ENCODE measurements around the gene ATP13A1. TPM values are rescaled to one million over a fixed set of nuclear protein-coding genes. Genes with fewer than 3 reads are reported as not detected.
A peak's percentile ranks its signal among the peaks of the same experiment; 100 is the strongest.

The ATP13A1 gene
- total RNA-seq, 2 experiments from 2014 or later, result 48.7 to 55.1 TPM

DNA sequence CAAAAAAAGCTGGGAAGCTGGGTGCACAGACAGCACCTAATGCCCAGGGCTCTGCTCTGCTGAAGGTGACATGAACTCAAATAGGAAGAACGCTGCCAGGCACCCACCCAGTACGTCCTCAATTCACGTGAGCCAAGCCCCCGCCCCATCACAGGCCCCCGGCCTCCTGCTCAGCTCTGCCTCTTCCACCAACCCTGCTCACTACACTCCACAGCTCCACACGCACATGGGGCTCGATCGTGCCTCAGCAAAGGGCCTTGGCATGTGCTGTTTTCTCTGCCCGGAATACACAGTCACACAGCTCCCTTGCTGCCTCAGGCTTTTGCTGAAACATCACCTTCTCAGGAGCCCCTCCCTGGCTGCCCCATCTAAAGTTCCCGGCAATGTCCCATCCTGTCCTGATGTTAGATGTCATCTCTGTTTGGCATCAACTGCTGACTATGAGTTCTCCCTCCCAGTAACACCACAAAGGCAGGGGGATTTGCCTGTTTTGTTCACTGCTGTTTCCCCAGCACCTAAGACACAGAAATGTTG is 2.3 kb downstream of the ATP13A1 start:
- peaks cover 35% of the 10 kb centered on the region for H3K36me3 Mint-ChIP-seq (ENCODE audit: low read depth)
- H3K9me3 Mint-ChIP-seq, result no peaks in the 10 kb centered on the region
- peak overlapping the region; percentile 86 for H3K4me3 Mint-ChIP-seq
- peaks cover 20% of the 10 kb centered on the region for H3K4me1 Mint-ChIP-seq (ENCODE audit: low read depth)
- no peaks in the 10 kb centered on the region for H3K27me3 Mint-ChIP-seq (ENCODE audit: low read depth)
- DNase-seq, result no peak
- CTCF ChIA-PET, result interaction anchor here (1.4 to 1.8 kb wide), 3 partner anchors 17 to 131 kb away, joined by 5 read pairs; partner anchors contain the start of gene GMIP
- intact Hi-C loops (cut with micrococcal nuclease), result loop anchor here (5.0 to 10.0 kb wide), 2 partner anchors 274 to 374 kb away; partner anchors contain the start of gene ZNF682
- peak overlapping the region; percentile 88 for H3K27ac Mint-ChIP-seq

DNA sequence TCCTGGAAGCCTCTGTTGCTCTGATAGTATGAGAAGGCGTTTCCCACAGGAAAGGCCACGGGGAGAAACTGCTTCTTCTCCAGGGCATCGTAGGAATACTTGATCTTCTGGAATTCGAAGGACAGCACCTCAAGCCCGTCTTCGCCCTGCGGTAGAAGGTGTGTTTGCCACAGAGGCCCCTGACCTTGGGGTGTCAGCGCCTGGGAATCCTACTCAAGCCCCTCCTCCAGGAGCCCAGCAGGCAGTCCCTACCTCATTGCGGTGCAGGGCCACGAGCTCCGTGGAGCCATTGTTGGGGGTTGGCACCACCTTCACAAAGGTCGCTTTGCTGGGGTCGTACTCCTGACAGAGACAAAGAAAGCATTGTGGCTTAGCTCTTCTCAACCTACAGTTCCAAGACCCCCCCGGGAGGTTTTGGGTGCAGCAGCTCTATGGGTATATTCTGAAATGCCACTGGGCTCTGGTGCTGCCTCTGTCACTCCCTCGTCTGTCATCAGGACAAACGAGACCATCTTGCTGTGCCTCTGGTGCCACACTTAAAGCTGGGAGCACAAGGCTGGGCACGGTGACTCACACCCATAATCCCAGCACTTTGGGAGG is 3.7 kb downstream of the ATP13A1 start:
- CTCF ChIA-PET, result no interaction called here
- H3K9me3 Mint-ChIP-seq, result no peaks in the 10 kb centered on the region
- no peak overlapping the region for H3K27ac Mint-ChIP-seq
- intact Hi-C loops (cut with micrococcal nuclease), result loop anchor here (5.0 to 10.0 kb wide), 2 partner anchors 272 to 375 kb away; partner anchors contain the start of gene ZNF682
- H3K4me1 Mint-ChIP-seq (ENCODE audit: low read depth), result peaks cover 20% of the 10 kb centered on the region
- H3K27me3 Mint-ChIP-seq (ENCODE audit: low read depth), result no peaks in the 10 kb centered on the region
- DNase-seq, result no peak
- no peak overlapping the region for H3K4me3 Mint-ChIP-seq
- H3K36me3 Mint-ChIP-seq (ENCODE audit: low read depth), result peaks cover 44% of the 10 kb centered on the region

DNA sequence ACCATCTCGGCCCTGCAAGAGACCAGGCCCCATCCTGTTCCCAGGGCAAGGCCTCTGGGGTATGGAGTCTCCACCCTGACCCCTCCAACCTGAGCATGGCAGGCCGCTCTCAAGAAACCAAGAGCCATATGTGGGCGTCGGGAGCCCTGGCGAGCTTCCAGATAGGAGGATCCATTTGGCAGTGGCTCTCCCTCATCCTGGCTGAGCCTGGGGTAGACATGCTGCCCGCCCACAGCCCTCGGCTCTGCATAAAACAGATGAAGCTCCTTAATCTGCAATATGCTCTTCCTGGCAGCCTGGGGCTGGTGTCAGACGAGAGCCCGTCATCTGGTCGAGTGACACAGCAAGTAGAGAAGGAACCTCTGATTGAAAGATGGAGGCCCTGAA is 6.1 kb downstream of the ATP13A1 start:
- CTCF ChIA-PET, result interaction anchor here (0.9 kb wide), 1 partner anchor 13 kb away, joined by 3 read pairs; no protein-coding TSS in a partner anchor
- no peaks in the 10 kb centered on the region for H3K9me3 Mint-ChIP-seq
- intact Hi-C loops (cut with micrococcal nuclease), result no loop called here

DNA sequence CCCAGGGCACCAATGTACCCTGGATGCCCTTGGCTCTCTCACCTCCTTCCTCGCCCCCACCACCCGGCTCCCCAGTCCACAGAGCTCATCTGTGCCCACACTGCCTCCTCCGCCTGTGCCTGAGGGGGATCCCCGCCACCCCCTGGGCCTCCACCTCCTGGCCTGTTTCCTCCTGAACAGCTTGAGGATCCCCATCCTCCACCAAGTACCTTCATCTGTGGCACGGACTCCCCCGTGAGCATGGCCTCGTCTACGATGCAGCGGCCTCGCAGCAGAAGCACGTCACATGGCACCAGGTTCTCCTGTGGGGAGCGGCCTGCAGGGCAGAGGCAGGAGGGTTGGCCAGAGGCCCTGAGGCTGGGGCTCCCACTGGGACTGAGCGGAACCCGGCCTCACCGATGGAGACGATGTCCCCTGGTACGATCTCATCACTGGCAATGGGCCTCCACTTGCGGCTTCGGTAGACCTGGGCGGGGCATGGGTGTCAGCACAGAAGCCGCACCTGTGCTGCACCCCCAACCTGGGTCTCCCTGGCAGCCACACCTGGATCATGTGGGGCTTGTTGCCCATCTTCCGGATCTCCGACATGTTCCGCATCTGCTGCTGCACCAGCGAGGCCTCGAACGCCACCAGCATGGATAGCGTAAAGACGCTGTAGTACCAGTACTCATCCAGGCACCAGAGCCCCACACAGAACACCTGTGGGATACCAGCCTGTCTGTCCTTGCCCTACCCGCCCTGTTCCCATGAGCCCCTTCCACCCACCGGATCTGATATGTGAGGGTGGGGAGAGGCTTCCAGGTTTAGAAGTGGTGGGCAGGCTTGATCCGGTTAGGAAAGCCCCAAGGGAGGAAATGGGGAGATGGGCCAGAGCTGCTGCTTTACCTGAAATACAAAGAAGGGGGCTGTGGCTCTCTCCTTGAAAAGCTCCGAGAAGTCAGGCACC is 6.8 kb downstream of the ATP13A1 start:
- intact Hi-C loops (cut with micrococcal nuclease), result no loop called here
- Mint-ChIP-seq H3K36me3 (ENCODE audit: low read depth) (peaks cover 52% of the 10 kb centered on the region), H3K27ac (no peak overlapping the region), H3K4me1 (ENCODE audit: low read depth) (peaks cover 8% of the 10 kb centered on the region), H3K27me3 (ENCODE audit: low read depth) (no peaks in the 10 kb centered on the region), H3K9me3 (no peaks in the 10 kb centered on the region), H3K4me3 (no peak overlapping the region)
- CTCF ChIA-PET, result interaction anchor here (0.9 kb wide), 1 partner anchor 13 kb away, joined by 3 read pairs; no protein-coding TSS in a partner anchor
- DNase-seq, result no peak

More for the DNA sequence above, 6.1 kb downstream of the ATP13A1 start:
- no peak overlapping the region for H3K4me3 Mint-ChIP-seq
- no peak for DNase-seq
- H3K36me3 Mint-ChIP-seq (ENCODE audit: low read depth), result peaks cover 54% of the 10 kb centered on the region
- H3K27me3 Mint-ChIP-seq (ENCODE audit: low read depth), result no peaks in the 10 kb centered on the region
- H3K4me1 Mint-ChIP-seq (ENCODE audit: low read depth), result peaks cover 15% of the 10 kb centered on the region
- H3K27ac Mint-ChIP-seq, result no peak overlapping the region

DNA sequence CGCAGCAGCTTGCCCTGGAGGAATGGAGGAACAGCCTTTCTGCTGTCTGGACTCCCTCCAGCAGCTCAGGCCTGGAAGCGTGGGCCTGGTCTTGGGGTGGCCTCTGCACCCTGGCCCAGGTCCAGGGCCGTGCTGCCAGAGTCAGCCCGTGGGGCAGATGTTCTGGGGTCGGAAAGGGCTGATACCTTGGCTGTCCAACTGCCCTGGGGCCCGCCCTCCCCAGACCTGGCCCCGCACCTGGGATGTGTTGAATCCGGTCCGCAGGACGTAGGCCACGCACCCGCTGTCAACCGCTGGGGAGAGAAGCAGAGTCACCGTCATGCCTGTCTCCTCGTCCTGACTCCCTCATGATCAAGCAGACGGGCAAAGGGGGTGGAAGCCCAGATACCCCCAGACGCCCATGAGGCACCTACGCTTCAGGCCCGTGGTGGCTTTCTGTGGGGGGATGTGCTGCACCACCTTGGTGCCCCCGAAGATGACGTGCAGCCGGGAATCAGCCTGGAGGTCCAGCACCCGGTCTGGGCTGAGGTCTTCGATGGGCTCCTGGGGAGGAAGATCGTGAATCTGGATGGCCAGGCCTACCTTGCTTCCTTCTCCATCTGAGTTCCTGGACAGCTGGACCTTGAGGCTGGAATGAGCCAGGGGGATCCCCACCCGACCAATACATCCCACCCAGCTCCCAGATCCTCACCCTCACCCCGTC is 7.7 kb downstream of the ATP13A1 start:
- peaks cover 44% of the 10 kb centered on the region for H3K36me3 Mint-ChIP-seq (ENCODE audit: low read depth)
- no peak for DNase-seq
- H3K27ac Mint-ChIP-seq, result no peak overlapping the region

DNA sequence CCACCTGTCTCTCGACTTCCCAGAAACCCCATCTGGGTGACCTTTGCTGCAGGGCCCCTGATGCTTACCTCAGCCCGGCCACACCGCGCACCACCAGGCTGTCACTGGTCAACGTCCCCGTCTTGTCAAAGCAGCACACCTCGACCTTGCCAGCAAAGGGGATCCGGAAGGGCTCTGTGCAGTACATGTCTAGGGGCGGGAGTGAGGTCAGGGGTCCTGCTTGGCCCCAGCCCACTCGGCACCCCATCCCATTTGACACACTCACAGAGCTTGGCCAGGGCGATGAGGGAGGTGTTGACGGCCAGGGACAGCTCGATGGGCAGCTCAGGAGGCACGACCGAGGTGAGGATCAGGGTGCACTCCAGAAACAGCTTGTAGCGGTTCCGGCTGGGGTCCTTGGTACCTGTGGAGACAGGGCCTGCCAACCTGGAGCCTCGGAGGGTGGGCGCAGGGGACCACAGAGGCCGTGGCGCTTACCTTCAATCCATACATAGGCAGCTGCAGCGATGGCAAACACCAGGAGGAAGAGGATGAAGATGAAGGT is 8.4 kb downstream of the ATP13A1 start:
- CTCF ChIA-PET, result no interaction called here
- no peak overlapping the region for H3K27ac Mint-ChIP-seq
- H3K4me3 Mint-ChIP-seq, result no peak overlapping the region
- intact Hi-C loops (cut with micrococcal nuclease), result no loop called here
- H3K36me3 Mint-ChIP-seq (ENCODE audit: low read depth), result peaks cover 49% of the 10 kb centered on the region
- H3K9me3 Mint-ChIP-seq, result no peaks in the 10 kb centered on the region
- no peak for DNase-seq
- H3K27me3 Mint-ChIP-seq (ENCODE audit: low read depth), result no peaks in the 10 kb centered on the region
- H3K4me1 Mint-ChIP-seq (ENCODE audit: low read depth), result no peaks in the 10 kb centered on the region

More for the DNA sequence above, 7.7 kb downstream of the ATP13A1 start:
- CTCF ChIA-PET, result no interaction called here
- no peak overlapping the region for H3K4me3 Mint-ChIP-seq
- H3K27me3 Mint-ChIP-seq (ENCODE audit: low read depth), result no peaks in the 10 kb centered on the region
- H3K4me1 Mint-ChIP-seq (ENCODE audit: low read depth), result no peaks in the 10 kb centered on the region
- intact Hi-C loops (cut with micrococcal nuclease), result no loop called here
- no peaks in the 10 kb centered on the region for H3K9me3 Mint-ChIP-seq

DNA sequence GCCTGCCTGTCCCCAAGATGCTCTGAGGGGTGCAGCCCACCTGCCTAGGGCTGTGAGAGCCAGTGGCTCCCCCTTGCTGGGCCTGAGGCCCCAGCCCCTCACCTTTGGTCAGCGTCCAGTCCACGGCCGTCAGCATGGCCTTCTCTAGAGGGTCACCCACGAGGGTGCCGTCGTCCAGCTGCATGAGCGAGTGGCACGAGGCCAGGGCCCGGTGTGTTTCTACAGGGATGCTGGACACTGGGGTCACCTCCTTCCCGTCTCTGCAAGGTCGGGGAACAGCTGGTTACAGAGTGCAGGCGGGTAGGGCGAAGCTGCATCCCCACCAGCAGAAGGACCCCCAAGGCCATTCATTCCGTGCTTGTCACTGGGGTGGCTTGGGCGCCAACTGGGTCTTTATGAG is 9.0 kb downstream of the ATP13A1 start:
- Mint-ChIP-seq H3K27ac (no peak overlapping the region), H3K36me3 (ENCODE audit: low read depth) (peaks cover 50% of the 10 kb centered on the region), H3K4me3 (no peak overlapping the region), H3K4me1 (ENCODE audit: low read depth) (no peaks in the 10 kb centered on the region), H3K27me3 (ENCODE audit: low read depth) (no peaks in the 10 kb centered on the region), H3K9me3 (no peaks in the 10 kb centered on the region)
- no peak for DNase-seq
- intact Hi-C loops (cut with micrococcal nuclease), result no loop called here
- CTCF ChIA-PET, result no interaction called here

DNA sequence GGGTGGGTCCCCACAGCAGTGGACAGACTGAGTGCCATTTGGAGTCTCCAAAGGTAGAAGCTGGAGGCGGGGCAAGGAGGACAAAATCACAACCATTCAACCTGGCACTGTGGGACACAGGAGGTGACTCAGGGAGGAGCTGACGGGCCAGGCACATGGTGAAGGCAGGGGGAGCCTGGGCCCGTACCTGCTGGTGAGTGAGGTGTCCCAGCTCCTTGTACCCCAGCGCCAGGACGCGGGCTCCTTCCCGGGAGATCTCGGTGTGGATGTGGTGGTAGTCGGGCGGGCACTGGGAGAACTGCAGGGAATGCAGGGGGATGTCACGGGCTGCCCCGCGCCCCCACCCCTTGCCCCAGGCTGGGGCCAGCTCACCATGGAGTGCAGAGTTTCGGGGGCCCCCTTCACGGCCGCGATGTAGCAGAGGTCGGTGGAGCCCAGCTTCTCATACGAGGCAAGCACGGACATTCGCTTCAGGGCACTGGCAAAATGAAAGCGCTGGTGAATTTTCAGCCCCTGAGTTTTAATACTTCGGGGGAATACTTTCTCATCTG is 9.8 kb downstream of the ATP13A1 start:
- H3K9me3 Mint-ChIP-seq, result no peaks in the 10 kb centered on the region
- CTCF ChIA-PET, result interaction anchor here (0.6 to 1.7 kb wide), 2 partner anchors 10 to 48 kb away, joined by 3 to 7 read pairs; partner anchors contain the start of gene GMIP
- no peak for DNase-seq
- H3K27ac Mint-ChIP-seq, result no peak overlapping the region
- intact Hi-C loops (cut with micrococcal nuclease), result no loop called here
- H3K36me3 Mint-ChIP-seq (ENCODE audit: low read depth), result peaks cover 51% of the 10 kb centered on the region
- no peaks in the 10 kb centered on the region for H3K4me1 Mint-ChIP-seq (ENCODE audit: low read depth)
- no peaks in the 10 kb centered on the region for H3K27me3 Mint-ChIP-seq (ENCODE audit: low read depth)
- H3K4me3 Mint-ChIP-seq, result no peak overlapping the region

DNA sequence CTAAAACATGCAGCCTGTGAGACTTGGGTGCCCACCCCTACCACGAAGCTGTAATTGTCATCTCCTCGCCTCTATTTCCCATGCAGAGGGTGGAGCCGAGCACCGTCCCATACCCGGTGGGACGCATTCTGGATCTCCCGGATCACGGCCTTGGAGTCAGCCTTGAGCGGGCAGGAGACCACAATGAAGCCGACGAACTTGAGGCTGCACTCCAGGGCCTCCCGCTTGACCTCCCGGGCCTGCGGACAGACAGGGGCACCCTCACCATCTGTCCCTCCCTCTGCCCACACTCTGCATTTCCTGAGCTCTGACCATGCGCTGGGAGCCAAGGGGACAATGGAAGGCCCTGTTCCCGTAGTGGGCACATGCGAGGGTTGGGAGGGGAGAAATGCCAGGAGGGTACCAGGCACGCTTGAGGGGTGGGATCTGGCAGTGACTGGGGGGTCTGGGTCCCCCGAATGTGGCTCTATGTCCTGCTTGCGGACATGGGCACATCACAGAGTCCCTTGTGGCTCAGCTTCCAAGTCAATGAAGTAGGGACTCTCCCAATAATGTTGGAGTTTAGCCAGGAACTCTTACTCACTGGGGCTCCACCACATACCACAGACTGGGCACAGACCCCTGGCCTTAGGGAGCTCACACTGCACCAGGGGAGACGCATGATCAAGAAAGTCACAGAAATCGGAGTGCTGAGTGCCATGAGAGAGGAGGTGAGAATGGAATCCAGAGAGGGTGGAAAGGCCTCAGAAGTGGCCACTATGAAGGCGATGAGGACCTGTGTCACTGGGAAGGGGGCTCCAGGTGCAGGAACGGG is 10.8 kb downstream of the ATP13A1 start:
- Mint-ChIP-seq H3K4me3 (no peak overlapping the region), H3K4me1 (ENCODE audit: low read depth) (no peaks in the 10 kb centered on the region), H3K27ac (no peak overlapping the region), H3K27me3 (ENCODE audit: low read depth) (no peaks in the 10 kb centered on the region), H3K9me3 (no peaks in the 10 kb centered on the region), H3K36me3 (ENCODE audit: low read depth) (peaks cover 49% of the 10 kb centered on the region)
- no peak for DNase-seq
- CTCF ChIA-PET, result interaction anchor here (1.7 kb wide), 1 partner anchor 9 kb away, joined by 7 read pairs; the partner anchor contains the start of gene GMIP
- intact Hi-C loops (cut with micrococcal nuclease), result no loop called here

DNA sequence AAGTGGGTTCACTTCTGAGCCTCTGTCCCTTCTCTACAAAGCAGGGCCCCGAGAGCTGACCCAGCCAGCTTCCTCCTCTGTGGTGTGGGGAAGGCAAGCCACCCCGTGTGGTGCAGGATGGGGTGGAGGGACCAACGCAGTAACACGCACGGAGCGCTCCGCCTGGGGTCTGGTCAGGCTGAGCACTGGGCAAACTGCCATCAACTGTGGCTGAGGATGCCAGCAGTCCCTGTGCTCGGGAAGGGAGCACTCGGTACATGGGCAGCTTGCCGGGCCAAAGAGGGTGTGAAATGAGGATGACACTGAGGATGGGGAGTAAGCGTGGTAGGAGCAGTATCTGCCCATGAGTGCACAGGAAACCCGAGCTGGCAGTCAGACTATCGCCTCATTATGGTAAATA is 12.4 kb downstream of the ATP13A1 start:
- H3K4me3 Mint-ChIP-seq, result no peak overlapping the region

DNA sequence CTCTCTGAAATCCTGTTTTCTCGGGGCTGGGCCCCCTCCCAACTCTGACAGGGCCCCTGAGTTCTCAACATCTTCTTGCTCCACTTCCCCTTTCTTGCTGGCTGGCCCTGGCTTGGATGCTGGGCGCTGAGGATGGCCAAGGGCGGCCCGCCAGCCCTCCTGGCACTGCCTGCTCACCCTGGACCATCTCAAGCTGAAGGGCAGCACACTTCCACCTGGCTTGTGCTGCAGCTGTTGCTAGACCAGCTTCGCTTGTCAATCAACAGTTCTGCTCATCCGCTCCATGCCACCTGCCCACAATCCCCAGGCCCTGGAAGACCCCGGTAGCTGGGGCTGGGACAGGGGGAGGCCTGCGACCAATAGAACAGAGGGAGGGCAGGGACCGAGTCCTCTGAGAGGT is 13.1 kb downstream of the ATP13A1 start:
- Mint-ChIP-seq H3K4me3 (no peak overlapping the region), H3K27ac (no peak overlapping the region), H3K4me1 (ENCODE audit: low read depth) (no peaks in the 10 kb centered on the region), H3K9me3 (no peaks in the 10 kb centered on the region), H3K27me3 (ENCODE audit: low read depth) (no peaks in the 10 kb centered on the region), H3K36me3 (ENCODE audit: low read depth) (peaks cover 38% of the 10 kb centered on the region)
- CTCF ChIA-PET, result interaction anchor here (1.7 kb wide), 1 partner anchor 118 kb away, joined by 10 read pairs; no protein-coding TSS in a partner anchor
- intact Hi-C loops (cut with micrococcal nuclease), result no loop called here
- DNase-seq, result no peak

More for the DNA sequence above, 12.4 kb downstream of the ATP13A1 start:
- DNase-seq, result no peak
- Mint-ChIP-seq H3K4me1 (ENCODE audit: low read depth) (no peaks in the 10 kb centered on the region), H3K27me3 (ENCODE audit: low read depth) (no peaks in the 10 kb centered on the region), H3K9me3 (no peaks in the 10 kb centered on the region), H3K27ac (no peak overlapping the region), H3K36me3 (ENCODE audit: low read depth) (peaks cover 41% of the 10 kb centered on the region)
- intact Hi-C loops (cut with micrococcal nuclease), result no loop called here
- CTCF ChIA-PET, result interaction anchor here (1.7 kb wide), 1 partner anchor 119 kb away, joined by 10 read pairs; no protein-coding TSS in a partner anchor
